Measurements from ENCODE around the gene CUL2.

The CUL2 gene

GRCh38 chr10:35097510-35097909, 7.4 kb upstream of the CUL2 start:
- peaks cover 5% of the 10 kb centered on the region for H3K9me3 ChIP-seq (ENCODE audit: insufficient read depth, low read length, severe bottlenecking)
- no peak overlapping the region for H3K4me2 ChIP-seq (ENCODE audit: insufficient read depth, low read length)
- no peak overlapping the region for H3K9ac ChIP-seq (ENCODE audit: low read depth, low read length)
- no peak overlapping the region for H3K27ac ChIP-seq (ENCODE audit: low read length)
- DNase-seq = no peak
- no peaks in the 10 kb centered on the region for H3K36me3 ChIP-seq (ENCODE audit: insufficient read depth, low read length)
- peaks cover 4% of the 10 kb centered on the region for H3K27me3 ChIP-seq (ENCODE audit: insufficient read depth, low read length, poor library complexity)
- no peaks in the 10 kb centered on the region for H3K4me1 ChIP-seq (ENCODE audit: insufficient read depth, low read length)
- no peak overlapping the region for H3K4me3 ChIP-seq (ENCODE audit: low read depth in 1 of 2, low read length in 2 of 2)
- no peaks in the 10 kb centered on the region for H4K20me1 ChIP-seq (ENCODE audit: insufficient read depth, low read length)
- no peak overlapping the region for H2AFZ ChIP-seq (ENCODE audit: low read depth, low read length)
- no peak for ATAC-seq (ENCODE audit: insufficient read depth, low read depth)
- no peaks in the 10 kb centered on the region for H3K79me2 ChIP-seq (ENCODE audit: insufficient read depth, low read length)
- TF ChIP-seq CTCF (IDR thresholded peaks at IDR 0.05; ENCODE audit: borderline replicate concordance, extremely low read depth, low read length, poor library complexity, severe bottlenecking) (no peak), EZH2 (IDR thresholded peaks at IDR 0.05; ENCODE audit: borderline replicate concordance, low read depth, low read length, severe bottlenecking) (no peak)

DNA sequence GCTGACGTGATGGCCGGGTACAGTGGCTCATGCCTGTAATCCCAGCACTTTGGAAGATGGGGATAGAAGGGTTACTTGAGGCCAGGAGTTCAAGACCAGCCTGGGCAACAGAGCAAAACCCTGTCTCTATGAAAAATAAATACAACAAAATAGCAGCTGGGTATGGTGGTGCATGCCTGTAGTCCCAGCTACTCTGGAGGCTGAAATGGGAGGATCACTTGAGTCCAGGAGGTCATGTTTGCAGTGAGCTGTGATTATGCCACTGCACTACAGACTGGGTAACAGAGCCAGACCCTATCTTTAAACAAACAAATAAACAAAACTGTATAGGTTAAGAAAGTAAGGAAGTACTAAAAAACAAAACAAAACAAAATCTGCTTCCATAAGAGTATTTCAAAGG, 6.2 kb upstream of the CUL2 start:
- Histone ChIP-seq H3K4me2 (ENCODE audit: insufficient read depth, low read length) (no peak overlapping the region), H2AFZ (ENCODE audit: low read depth, low read length) (no peak overlapping the region), H3K9me3 (ENCODE audit: insufficient read depth, low read length, severe bottlenecking) (peaks cover 5% of the 10 kb centered on the region), H3K36me3 (ENCODE audit: insufficient read depth, low read length) (no peaks in the 10 kb centered on the region), H3K4me1 (ENCODE audit: insufficient read depth, low read length) (peaks cover 1% of the 10 kb centered on the region), H3K4me3 (ENCODE audit: low read depth in 1 of 2, low read length in 2 of 2) (no peak overlapping the region), H3K9ac (ENCODE audit: low read depth, low read length) (no peak overlapping the region), H3K27ac (ENCODE audit: low read length) (no peak overlapping the region), H3K27me3 (ENCODE audit: insufficient read depth, low read length, poor library complexity) (peaks cover 4% of the 10 kb centered on the region), H4K20me1 (ENCODE audit: insufficient read depth, low read length) (no peaks in the 10 kb centered on the region), H3K79me2 (ENCODE audit: insufficient read depth, low read length) (no peaks in the 10 kb centered on the region)
- DNase-seq (no peak), ATAC-seq (ENCODE audit: insufficient read depth, low read depth) (no peak)
- TF ChIP-seq CTCF (IDR thresholded peaks at IDR 0.05; ENCODE audit: borderline replicate concordance, extremely low read depth, low read length, poor library complexity, severe bottlenecking) (no peak), EZH2 (IDR thresholded peaks at IDR 0.05; ENCODE audit: borderline replicate concordance, low read depth, low read length, severe bottlenecking) (no peak)

DNA sequence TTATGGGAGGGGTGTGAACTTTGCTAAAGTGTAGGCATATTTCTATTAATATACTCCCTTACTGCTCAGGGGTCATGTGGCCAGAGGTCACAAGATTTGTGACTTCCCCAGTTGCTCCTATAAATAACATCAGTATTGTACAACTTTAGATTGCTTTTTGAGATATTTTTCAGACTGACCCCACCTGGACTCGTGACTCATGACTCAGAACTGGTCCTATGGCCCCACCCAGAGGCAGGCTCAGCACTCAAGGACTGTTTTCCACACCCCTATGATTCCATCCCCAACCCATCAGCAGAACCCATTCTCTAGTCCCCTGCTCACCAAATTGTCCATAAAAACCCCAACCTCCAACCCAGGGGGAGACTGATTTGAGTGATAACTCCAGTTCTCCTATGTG, 2.7 kb upstream of the CUL2 start:
- Histone ChIP-seq H3K4me3 (ENCODE audit: low read depth in 1 of 2, low read length in 2 of 2) (no peak overlapping the region), H3K9ac (ENCODE audit: low read depth, low read length) (no peak overlapping the region), H2AFZ (ENCODE audit: low read depth, low read length) (no peak overlapping the region), H3K79me2 (ENCODE audit: insufficient read depth, low read length) (peaks cover 24% of the 10 kb centered on the region), H3K27ac (ENCODE audit: low read length) (no peak overlapping the region), H3K4me2 (ENCODE audit: insufficient read depth, low read length) (no peak overlapping the region), H3K9me3 (ENCODE audit: insufficient read depth, low read length, severe bottlenecking) (peaks cover 5% of the 10 kb centered on the region), H3K27me3 (ENCODE audit: insufficient read depth, low read length, poor library complexity) (no peaks in the 10 kb centered on the region), H4K20me1 (ENCODE audit: insufficient read depth, low read length) (peaks cover 3% of the 10 kb centered on the region; the same call in 1 of the 2 replicates), H3K36me3 (ENCODE audit: insufficient read depth, low read length) (no peaks in the 10 kb centered on the region), H3K4me1 (ENCODE audit: insufficient read depth, low read length) (peaks cover 25% of the 10 kb centered on the region)
- no peak for TF ChIP-seq EZH2 (IDR thresholded peaks at IDR 0.05; ENCODE audit: borderline replicate concordance, low read depth, low read length, severe bottlenecking)
- no peak for TF ChIP-seq CTCF (IDR thresholded peaks at IDR 0.05; ENCODE audit: borderline replicate concordance, extremely low read depth, low read length, poor library complexity, severe bottlenecking)
- no peak for DNase-seq
- ATAC-seq (ENCODE audit: insufficient read depth, low read depth) = no peak
